ENCODE measurements around the gene NCAM1.
"Not testable (repeated sequence)": the region's sequence is repeated elsewhere in the genome, so short reads cannot be mapped to it uniquely, and the experiment has no call there.

The NCAM1 gene

DNA sequence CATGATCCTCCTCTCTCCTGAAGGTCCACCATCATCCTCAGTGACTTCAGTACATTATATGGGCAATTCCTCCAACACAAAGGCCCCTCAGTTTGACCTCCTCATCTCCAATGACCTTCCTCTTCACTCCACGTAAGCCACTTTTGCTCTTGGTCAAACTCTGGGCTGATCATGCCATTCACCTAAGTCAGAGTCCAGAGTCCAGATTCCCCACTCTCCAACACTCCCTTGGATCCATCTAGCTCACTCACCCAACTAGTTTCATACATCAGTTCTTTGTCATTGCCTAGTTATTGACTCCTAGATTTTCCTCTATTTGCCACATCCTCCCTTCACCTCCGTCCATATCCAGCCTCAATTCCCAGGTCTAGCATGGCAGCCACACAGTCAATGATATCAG lies 322.7 kb downstream of the NCAM1 start:
- no peak for DNase-seq

DNA sequence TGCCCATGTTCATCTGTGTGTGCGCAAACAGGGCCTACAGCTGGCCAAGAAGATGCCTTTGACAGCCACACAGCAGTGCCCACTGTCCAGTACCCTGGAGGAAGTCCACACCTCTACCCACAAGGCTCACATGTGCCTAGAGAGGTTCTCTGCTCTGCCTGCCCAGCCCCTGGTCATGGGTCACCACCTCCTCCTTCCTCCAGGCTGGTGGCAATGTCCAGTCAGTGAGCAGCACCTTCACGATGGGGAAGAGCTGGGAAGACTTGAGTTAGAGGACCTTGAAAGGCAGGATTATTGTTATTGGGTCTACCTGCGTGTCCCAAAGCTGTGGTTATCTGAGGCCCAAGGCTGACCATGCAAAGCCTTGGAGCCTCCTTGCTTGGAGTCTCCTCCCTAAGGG lies 324.8 kb downstream of the NCAM1 start:
- no peak for DNase-seq

DNA sequence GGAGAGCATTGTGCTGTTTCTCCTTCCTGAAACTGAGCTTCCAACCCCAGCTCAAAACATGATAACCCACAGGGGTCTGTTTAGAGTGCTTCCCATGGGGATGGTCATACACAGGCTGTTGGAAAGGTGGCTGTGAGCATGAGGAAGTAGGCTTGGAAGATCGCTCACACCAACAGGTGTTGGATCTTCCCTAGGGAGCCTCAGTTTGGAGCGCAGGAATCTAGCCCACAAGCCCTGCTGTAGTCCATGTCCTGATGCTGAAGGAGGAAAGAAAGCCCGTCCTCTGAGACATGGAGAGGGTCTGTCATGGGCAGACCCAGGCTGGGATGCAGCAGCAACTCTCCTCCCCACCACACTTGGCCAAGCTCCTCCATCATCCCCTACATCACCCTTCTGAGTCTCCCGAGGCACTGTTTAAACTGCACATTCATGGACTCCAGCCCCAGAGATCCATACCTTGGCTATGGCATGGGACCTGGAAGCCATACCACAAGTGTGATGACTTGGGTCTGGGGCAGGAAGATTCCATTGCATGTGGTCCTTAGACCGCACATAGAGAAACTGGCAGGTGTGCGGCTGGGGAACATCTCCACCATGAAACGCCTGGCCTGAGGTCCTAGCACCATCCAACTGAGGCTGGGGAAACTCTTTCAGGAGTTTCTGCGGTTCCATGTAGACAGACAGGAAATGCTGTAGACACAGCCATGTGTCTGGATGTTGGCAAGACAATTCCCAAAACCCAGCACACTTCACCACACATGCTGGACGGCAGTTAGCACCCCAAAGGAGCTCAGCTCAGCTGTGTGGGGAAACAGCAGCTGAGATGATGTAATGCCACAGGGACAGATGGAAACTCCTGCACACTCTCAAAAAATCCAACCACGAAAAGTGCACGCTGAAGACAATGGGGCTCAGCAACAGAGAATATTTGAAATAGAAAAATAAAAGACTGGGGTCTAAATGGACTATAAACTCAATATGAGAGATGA lies 325.6 kb downstream of the NCAM1 start:
- no peak for DNase-seq

DNA sequence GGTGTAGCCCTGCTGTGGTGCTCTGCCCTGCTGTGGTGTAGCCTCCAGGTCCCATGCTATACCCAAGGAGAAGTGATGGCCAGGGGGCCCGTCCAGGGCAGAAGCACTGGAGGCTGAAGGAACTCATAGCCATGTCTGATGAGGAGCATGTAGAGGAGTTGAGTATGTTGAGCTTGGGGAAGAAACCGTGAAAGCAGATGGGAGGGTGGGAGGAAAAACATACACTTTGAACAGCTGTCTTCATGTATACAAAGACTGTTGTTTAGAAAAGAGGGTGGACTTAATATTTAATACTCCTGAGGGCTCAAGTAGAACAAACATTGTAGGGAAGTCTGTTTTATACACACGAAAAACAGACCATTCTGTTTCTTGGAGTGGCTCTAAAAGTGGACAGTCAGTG lies 326.6 kb downstream of the NCAM1 start:
- no peak for DNase-seq

DNA sequence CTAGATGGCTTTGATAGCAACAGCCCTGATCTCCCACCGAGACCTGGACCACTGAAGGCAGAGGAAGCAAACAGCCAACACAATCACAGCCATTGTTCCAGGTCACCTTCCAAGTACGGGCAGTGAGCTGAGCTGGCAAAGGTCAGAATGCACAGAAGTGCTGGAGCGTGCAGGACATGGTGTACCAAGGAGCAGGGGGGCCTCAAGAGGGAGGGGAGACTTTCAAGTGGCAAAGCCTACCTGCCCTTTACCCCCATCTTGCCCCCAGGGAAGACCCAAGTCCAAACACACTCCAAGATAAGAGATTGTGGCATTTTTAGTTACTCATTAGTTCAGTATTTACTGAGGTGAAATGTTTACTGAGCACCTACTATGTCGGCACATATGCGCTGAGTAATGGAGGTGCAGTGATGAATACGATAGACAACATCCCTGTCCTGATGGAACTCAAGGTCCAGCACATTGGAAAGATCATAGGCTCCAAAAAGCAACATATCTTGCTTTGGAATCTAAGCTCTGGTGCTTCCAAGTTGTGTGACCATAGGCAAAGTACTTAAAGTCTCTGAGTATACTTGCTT lies 327.2 kb downstream of the NCAM1 start:
- DNase-seq = no peak

DNA sequence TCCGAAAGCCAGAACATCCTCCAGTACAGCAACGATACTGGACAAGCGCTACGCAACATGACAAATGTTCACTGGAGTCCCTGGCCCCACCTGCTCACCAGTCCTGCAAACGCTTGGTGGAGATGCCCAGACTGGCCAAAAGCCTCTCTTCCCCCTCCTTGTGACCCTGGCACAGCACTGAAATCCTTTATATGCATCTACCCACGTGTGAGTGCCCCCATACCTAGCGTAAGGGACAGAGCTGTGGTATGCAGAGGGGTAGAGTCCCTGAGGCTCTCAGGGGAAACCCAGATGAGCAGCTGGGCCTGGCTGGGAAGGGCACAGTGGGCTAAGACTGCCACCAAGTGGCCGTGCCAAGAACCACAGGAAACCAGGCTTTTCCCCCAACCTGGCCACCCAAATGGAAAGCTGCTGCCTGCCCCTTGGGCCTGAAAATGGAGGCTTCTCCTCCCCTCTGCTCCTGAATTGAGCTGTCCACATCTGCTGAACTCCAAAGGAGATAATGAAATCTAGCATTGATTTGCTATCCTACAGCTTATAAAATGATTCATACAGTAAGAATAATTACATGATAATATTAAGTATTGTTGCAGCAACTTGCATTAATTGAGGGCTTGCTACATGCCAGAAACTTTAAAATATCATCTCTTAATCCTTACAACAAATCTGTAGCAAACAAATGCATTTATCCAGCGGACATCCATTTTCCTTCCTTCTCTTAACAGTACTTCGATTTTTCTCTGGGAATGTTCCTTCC lies 328.4 kb downstream of the NCAM1 start:
- DNase-seq = no peak

DNA sequence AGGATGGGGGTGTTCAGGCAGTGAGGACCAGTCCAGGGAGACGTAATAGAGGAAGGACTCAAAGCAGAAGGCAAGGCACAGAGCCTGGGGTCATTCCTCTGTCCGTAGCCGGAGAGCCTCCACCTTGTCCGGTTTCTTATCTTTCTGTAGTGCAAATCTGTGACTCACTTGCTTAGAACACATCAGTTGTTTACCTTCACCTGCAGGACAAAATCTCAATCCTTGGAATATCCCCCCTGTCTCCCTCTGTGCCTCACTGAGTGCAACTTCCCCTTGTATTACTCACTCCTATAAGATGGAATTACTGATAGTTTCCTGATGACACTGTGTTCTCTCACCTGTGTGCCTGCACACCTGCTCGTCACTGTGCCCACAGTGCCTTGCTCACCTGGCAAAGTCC lies 332.7 kb downstream of the NCAM1 start:
- DNase-seq = no peak

DNA sequence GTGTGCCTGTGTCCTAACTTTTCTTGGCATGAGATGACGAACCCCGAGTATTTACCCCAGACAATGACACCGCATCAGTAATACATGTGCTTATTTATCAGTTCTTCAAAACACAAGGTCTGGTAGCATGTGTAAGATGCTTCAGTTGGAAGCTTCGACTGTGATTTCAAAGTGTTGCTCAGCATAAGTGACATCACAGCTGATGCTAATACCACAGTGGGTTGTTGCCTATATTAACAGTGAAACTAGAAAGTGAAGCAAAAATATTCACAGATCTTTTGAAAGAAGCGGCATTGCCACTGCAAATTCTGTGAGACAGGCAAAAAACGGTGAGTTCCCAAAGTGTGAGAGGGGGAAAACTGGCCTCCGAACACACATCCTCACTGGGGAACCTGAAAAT lies 334.8 kb downstream of the NCAM1 start:
- no peak for DNase-seq

DNA sequence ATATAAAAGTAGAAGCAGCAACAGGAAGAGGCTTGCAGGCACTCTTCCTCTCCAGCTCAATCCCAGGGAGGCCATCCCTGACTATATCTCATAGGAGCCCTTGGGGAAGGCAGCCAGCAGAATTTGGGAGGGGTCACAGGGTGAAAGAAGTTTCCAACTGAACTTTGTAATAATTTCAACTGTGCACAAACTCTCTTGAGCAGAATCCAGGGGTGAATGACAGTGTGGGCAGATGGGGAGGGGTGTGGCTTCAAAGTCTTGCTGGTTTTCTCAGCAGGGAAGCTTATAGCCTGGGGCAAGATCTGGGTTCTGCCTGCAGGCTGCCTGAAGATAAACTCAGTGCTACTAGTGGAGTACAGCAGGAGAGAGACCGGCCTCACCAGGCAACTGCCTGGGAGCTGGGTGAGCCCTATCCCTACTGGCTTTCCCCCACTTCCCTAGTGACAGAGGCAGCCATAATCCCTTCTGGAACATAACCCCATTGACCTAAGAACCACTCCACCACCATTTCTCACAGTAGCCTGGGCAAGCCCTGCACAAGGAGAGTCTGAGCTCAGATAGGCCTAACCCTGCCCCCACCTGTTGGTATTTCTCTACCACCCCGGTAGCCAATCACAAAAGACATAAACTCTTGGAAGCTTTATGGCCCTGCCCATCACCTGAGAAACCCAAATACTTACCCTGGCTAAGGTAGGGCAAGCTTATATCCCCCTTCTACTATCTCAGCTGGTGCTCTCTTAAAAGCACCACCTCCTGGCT lies 335.4 kb downstream of the NCAM1 start:
- no peak for DNase-seq

DNA sequence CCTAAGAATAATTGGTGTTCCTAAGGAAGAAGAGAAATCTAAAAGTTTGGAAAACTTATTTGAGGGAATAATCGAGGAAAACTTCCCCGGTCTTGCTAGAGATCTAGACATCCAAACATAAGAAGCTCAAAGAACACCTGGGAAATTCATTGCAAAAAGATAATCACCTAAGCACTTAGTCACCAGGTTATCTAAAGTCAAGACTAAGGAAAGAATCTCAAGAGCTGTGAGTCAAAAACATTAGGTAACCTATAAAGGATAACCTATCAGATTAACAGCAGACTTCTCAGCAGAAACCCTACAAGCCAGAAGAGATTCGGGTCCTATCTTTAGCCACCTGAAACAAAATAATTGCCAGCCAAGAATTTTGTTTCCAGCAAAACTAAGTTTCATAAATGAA lies 337.3 kb downstream of the NCAM1 start:
- DNase-seq = not testable (repeated sequence)

DNA sequence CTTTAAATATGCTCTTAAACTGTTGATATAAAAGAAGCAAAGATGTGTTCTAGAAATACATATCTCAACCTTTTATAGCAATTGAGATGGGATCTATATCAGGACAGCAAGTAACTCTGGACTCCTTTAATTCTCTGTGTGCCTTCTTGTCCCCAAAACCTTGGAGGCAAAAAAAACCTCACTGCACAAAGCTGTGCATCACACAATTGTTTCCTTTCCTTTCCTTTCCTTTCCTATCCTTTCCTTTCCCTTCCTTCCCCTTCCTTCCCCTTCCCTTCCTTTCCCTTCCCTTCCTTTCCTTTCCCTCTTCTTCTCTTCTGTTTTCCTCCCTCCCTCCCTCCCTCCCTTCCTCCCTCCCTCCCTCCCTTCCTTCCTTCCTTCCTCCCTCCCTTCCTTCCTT lies 343.7 kb downstream of the NCAM1 start:
- no peak for DNase-seq

DNA sequence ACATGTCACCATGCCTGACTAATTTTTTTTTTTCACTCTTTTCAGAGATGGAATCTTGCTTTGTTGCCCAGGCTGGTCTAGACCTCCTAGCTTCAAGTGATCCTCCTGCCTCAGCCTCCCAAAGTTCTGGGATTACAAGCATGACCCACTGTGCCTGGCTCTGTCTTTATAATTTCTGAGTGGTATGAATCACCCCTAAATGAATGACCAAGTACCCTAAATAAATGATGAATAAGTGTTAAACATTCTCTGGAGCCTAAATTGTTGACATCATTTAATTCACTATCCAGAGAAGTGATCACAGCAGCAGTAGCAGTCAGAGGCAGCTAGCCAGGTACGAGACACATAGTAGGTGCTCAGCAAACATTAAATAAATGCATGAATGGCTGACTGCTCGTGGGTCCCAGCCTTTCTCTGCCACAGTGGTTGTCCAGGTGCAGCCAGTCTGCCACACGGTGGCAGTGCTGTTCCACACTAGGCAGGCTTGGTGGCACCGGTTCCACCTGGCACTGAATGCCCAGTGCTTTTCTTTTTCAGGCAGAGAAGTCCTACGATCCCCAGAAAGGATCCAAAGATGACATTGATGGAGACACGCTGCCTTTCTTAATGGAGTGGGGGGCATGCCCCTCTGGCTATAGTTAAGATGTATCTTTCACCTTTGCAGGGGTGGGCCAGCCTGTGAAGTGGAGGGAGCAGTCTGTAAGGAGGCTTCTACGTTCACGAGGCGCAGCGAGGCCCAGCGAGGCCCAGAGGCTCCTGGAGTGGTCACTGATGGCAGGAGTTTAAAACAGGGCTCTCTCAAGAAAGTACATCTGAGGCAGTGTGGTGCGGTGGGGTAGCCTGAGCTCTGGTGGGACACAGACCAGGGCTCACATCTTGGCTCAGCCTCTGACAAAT lies 344.5 kb downstream of the NCAM1 start:
- no peak for DNase-seq

DNA sequence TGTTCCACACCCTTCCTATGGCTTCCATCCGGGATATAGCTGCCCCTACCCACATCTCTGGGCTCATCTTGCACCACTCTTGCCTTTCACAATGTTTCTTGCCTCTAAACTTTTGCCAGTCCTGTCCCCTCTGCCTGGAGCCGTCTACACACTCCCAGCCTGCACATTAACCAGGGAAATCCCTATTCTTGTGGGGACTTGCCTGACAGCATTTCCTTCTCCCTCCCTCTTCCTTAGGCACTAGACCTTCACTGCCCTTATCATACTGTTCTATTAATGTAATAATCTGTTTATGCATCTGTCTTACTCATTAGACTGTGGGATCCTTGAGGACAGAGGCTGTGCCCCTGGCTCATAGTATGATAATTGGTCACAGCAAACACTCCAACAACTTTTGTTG lies 347.4 kb downstream of the NCAM1 start:
- no peak for DNase-seq

DNA sequence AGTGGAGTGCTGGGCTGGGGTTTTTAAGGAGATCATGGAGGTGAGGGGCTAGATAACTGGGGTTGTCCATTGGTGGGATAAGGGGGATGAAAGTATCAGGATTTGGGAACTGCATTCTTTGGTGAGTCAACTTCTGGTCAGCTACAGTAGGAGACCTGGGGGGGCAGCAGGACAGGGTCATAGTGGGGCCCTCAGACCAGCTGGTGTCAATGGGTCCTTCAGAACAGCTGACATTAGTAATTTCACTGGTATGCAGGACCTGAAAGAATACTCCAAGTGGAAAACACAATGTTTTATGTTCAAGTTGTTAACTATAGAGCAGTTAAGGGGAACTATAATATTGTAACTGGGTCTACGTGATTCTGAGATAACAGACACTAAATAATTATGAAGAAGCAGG lies 350.3 kb downstream of the NCAM1 start:
- no peak for DNase-seq

DNA sequence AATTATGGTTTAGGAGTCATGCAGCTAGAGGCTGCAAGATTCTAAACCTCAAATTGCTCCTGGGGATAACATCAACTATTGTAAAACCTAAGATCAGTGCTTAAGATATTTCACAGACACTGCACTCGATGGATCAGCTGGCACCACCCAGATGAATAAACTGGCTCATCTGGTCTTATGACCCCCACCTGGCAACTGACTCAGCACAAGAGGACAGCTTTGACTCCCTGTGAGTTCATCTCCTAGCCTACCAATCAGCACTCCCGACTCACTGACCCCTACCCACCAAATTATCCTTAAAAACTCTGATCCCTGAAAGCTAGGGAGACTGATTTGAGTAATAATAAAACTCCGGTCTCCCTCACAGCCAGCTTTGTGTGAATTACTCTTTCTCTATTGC lies 352.4 kb downstream of the NCAM1 start:
- no peak for DNase-seq

DNA sequence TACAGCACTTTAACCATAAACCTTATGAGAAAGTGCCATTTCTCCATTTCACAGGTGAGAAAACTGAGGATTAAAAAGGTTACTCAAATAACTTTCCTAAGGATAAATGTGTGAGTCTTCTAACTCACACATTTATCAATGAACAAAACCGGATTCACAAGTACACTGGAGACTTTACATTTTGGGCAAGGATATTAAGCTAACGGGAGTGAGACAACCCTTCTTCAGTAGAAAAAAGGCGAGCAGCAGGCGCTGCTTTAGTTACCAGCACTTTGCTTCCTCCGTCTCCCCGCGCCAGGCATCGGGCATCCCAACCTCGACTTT lies 352.8 kb downstream of the NCAM1 start:
- DNase-seq = no peak

DNA sequence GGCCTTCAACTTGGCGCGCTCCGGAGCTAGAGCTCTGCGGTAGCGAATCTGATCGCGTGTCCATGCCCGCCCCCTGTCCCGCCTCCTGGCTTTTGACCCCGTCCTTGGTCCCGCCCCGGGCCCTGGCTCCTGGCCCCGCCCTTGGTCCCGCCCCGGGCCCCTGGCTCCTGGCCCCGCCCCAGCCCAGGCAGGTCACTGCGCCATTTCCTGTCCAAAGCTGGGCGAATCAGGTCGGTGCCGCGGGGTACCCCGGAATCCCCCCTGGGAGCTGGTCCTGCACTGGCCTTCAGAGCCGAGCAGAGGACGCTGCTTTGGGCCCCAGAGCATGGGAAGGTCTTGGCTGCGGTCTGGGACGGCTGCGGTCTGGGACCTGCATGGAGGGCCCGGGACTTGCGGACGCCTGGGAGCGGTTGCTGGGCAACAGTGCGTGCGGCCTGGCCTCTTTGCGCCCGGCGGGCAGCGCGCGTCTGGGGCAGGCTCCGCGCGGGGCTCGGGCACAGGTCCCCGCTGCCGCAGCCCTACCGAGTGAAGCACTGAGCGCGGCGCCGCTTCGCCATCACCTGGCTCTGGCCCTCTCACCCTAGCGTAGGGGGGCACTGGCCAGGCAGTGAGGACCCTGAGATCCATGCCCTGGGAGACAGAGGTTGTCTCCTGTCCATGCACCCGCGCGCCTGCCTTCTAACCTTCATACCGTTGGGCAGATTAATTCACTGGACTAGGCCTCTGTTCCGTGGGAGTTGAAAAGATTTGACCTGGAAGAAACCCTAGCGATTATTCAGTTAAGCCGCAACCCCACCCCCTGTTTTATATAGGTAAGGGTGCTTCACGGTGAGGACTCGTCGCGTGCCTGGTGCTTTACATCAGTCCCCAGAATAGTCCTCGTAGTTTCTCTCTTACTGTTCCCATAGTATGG lies 353.4 kb downstream of the NCAM1 start, which contains the start of gene TTC12:
Gene TTC12 (plus strand): TSS at position 195 of the 913 bp plus-strand sequence. CDS start 1,675 bp downstream, outside the sequence.
- peak; percentile 53 for DNase-seq

DNA sequence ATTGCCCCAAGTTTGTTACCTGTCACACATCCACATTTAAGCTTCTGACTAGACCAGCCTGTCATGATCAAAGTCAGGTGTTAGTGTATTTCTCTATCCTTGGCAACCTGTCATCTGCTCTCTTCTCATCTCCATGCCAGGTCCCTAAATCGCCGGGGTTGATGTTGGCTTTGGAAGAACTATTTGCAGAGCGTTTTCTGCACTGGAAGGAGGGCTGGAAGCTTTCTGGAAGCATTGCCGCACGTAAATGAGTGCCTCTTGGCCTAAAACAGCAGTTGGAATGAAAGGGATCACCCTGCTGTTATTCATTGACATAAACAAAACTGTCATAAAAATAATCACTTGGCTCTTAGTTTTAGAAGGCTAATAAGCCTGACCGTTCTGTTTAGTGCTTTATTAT lies 354.6 kb downstream of the NCAM1 start:
- no peak for DNase-seq

DNA sequence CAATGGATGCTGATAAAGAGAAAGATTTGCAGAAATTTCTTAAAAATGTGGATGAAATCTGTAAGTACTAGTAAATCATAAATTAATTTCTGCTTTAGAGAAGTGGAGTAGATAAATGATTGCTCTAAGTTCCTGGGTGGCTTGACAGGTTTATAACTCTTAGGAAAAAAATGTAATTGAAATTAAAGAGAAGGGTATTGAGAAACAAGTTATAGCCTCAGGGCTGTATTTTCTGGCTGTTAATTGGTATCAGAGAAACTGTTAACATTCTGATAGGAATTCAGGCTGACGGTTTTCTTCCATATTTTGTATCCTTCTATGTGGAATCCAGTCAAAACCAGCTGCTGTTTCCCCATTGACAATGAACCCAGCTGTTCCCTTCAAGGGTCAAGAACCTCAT lies 355.0 kb downstream of the NCAM1 start:
- DNase-seq = no peak

DNA sequence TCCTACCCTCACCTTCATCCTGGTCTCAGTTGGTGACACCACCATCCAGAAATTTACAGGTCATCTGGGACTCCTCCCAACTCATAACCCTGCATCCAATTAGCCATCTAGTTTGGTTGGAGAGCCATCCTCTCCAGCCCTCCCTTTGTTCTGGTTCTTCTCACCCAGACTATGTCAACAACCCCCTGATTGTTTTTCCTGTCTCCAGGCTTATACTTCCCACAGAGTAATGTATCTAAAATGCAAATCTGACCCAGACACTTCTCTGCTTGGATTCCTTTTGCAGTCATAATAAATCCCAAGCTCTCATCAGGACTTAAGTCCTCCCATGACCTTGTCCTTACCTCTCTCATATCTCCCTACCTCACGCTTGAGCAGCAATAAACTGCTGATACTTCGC lies 356.1 kb downstream of the NCAM1 start:
- DNase-seq = no peak

DNA sequence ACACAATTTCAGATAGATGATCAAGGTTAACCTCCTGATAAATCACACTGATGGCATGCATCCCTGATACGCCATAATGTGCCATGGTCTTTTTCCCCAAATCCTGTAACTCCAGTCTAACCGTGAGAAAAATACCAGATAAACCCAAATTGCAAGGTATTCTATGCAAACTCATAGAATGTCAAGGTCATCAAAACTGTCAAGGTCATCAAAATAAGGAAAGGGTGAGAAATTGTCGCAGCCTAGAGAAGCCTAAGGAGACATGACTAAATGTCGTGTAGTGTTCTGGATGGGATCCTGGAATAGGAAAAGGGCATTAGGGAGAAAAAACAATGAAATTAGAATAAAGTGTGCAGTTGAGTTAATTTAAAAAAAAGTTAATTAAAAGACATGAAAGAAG lies 357.9 kb downstream of the NCAM1 start:
- no peak for DNase-seq
